Loucy (cell line): ENCODE measurements around the gene ZCCHC24.

Experiments
- H2AFZ ChIP-seq: fragments of 200-600 bp; sonication (generic); 2 replicates; pipeline ENCODE4 v1.6.0; 2016; ENCODE audit warnings: antibody characterized with exemption, mild to moderate bottlenecking, low read length, moderate library complexity
- H3F3A ChIP-seq: fragments of 200-600 bp; 2 replicates; pipeline ENCODE4 v1.6.0; 2016; ENCODE audit warnings: antibody characterized with exemption, low read depth, mild to moderate bottlenecking
- H3K27me3 ChIP-seq: fragments of 200-600 bp; sonication (generic); 2 replicates; pipeline ENCODE4 v1.6.1; 2014; ENCODE audit warnings: low read length, mild to moderate bottlenecking; ENCODE audit not compliant: insufficient read depth, poor library complexity, severe bottlenecking
- H3K36me3 ChIP-seq: fragments of 200-600 bp; sonication (generic); 2 replicates; pipeline ENCODE4 v1.6.1; 2016; ENCODE audit warnings: low read length; ENCODE audit not compliant: insufficient read depth
- H3K4me1 ChIP-seq: fragments of 200-600 bp; sonication (generic); 2 replicates; pipeline ENCODE4 v1.5.1; 2014; ENCODE audit warnings: low read length, mild to moderate bottlenecking; ENCODE audit not compliant: insufficient read depth, poor library complexity, severe bottlenecking
- H3K4me2 ChIP-seq: fragments of 200-600 bp; sonication (generic); 2 replicates; pipeline ENCODE4 v1.6.0; 2014; ENCODE audit warnings: antibody characterized with exemption, low read length, low read depth, mild to moderate bottlenecking; ENCODE audit not compliant: poor library complexity, severe bottlenecking
- H3K4me3 ChIP-seq: fragments of 200-600 bp; sonication (generic); 2 replicates; pipeline ENCODE4 v1.5.1; 2014; ENCODE audit warnings: low read length, mild to moderate bottlenecking, mixed read lengths; ENCODE audit not compliant: poor library complexity, severe bottlenecking
- H3K79me2 ChIP-seq: fragments of 200-600 bp; sonication (generic); 2 replicates; pipeline ENCODE4 v1.6.1; 2014; ENCODE audit warnings: low read length; ENCODE audit not compliant: insufficient read depth
- H3K9ac ChIP-seq: fragments of 200-600 bp; sonication (generic); 2 replicates; pipeline ENCODE4 v1.6.0; 2014; ENCODE audit warnings: mild to moderate bottlenecking, low read depth, low read length, moderate library complexity; ENCODE audit not compliant: poor library complexity, severe bottlenecking
- H3K9me2 ChIP-seq: fragments of 200-600 bp; sonication (generic); replicated peaks from 2 replicates; pipeline ENCODE4 v1.6.1; 2016; ENCODE audit warnings: low read depth, low read length, mixed read lengths
- H3K9me3 ChIP-seq: fragments of 200-600 bp; sonication (generic); 2 replicates; pipeline ENCODE4 v1.6.1; 2014; ENCODE audit warnings: mild to moderate bottlenecking, antibody characterized with exemption, low read length, low read depth; ENCODE audit not compliant: insufficient read depth
- H4K20me1 ChIP-seq: fragments of 200-600 bp; sonication (generic); 2 replicates; pipeline ENCODE4 v1.6.0; 2014; ENCODE audit warnings: antibody characterized with exemption, low read length, mild to moderate bottlenecking; ENCODE audit not compliant: insufficient read depth, poor library complexity, severe bottlenecking
- CTCF ChIP-seq: fragments of 200-600 bp; sonication (generic); conservative IDR thresholded peaks from 2 replicates; pipeline ENCODE4 v1.5.1; 2014; ENCODE audit warnings: mild to moderate bottlenecking, antibody characterized with exemption, low read length
- EZH2phosphoT487 ChIP-seq: fragments of 200-600 bp; IDR thresholded peaks from 2 replicates; pipeline ENCODE4 v1.6.1; 2018; ENCODE audit warnings: antibody characterized with exemption, mild to moderate bottlenecking, moderate library complexity, borderline replicate concordance

ZCCHC24 gene

GRCh38 chr10:79376078-79376628 is 69.3 kb downstream of the ZCCHC24 start:
- Histone ChIP-seq H3K9me2 (no peaks in the 10 kb centered on the region), H3K9me3 (no peaks in the 10 kb centered on the region), H3K27me3 (no peaks in the 10 kb centered on the region), H3K4me1 (peaks cover 8% of the 10 kb centered on the region), H3F3A (no peaks in the 10 kb centered on the region), H3K4me2 (no peak overlapping the region), H2AFZ (no peak overlapping the region), H4K20me1 (no peaks in the 10 kb centered on the region), H3K4me3 (no peak overlapping the region), H3K9ac (no peak overlapping the region), H3K36me3 (no peaks in the 10 kb centered on the region), H3K79me2 (no peaks in the 10 kb centered on the region)
- TF ChIP-seq CTCF (no peak), EZH2phosphoT487 (no peak)

- Histone ChIP-seq H4K20me1 (no peaks in the 10 kb centered on the region), H3K27me3 (no peaks in the 10 kb centered on the region), H3K4me2 (no peak overlapping the region)
Measured at GRCh38 chr10:79375321-79376077, 69.9 kb downstream of the ZCCHC24 start.

More at GRCh38 chr10:79375321-79376077, 69.9 kb downstream of the ZCCHC24 start:
- Histone ChIP-seq H3F3A (no peaks in the 10 kb centered on the region), H3K4me1 (peaks cover 8% of the 10 kb centered on the region), H3K36me3 (no peaks in the 10 kb centered on the region), H3K9ac (peak overlapping the region; percentile 20), H3K4me3 (no peak overlapping the region), H3K79me2 (no peaks in the 10 kb centered on the region), H2AFZ (no peak overlapping the region; the same call in 1 of the 2 replicates), H3K9me2 (no peaks in the 10 kb centered on the region), H3K9me3 (no peaks in the 10 kb centered on the region)
- TF ChIP-seq CTCF = no peak
- no peak for TF ChIP-seq EZH2phosphoT487
